DMS153 treated with DMSO at 0.1 percent for 48 hours (cell line): ENCODE data around the gene ZNF813.

Experiments
- DNase-seq: peaks from one replicate; lab custom pipeline; 2025; ENCODE audit not compliant: unreplicated experiment; lab: John Stamatoyannopoulos, UW

Gene ZNF813

DNA sequence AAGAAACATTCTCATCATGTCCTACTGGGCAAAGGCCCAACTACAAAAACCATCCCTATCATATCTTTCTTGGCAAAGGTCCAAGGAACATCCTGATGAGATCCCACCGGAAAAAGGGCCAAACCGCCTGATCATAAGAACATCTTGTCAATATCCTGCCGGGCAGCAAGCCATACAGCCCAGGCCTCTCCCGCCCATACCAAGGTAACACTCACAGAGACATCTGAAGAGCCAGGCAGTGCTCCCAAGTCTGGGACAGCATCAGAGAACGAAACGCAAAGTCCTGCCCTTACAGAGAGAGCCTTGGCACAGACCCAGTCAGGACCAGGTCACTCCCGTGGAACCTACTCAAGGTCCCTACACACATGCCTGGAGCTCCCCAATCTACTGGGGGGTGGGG, 51.9 kb downstream of the ZNF813 start:
- no peak for DNase-seq

DNA sequence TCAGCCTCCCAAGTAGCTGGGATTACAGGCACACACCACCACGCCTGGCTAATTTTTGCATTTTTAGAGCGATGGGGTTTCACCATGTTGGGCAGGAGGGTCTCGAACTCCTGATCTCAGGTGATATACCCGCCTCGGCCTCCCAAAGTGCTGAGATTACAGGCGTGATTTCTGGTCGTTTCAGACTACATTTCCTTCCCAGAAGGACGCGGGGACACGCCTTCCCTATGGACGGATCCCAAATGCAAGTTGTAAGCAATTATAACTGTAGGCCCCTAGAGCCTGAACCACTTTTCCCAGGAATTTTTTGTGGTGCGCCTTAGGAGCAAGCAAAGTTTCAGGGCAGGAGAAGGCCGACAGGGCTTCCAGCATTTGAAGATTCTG, 52.6 kb downstream of the ZNF813 start:
- DNase-seq = no peak

DNA sequence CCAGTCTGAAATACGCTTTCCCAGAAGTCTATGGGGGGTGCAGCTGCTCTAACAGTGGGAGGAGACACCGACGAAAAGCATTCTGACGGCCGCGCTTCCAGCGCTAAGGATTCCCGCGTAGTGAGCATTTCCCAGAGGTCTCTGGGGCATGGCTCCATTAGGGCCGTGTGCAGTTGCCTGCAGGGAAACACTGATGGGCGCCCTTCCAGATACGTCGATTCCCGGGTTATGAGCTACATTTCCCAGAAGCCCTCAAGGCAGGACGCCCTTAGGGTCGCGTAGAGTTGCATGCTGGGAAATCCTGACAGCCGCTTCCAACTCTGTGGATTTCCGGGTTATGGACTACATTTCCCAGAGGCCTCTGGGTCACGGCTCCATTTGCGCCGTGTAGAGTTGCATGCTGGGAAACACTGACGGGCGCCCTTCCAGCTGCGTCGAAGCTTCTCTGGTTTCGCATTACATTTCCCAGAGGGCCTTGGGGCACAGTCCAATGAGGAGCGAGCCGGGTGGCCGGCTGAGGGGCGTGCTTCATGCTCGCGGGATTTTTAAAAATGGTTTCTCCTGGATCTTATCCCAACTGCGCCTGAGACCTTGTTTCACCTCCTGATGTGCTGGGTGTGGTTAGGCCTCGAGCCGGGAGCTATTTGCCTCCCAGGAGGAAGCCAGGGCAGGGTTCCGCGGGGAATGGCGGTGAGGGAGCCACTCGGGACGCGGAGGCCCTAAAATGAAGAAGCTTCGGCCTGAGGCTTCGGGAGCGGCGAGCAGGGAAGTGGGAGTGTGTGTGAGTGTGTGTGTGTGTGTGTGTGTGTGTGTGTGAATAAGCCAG, 53.2 kb downstream of the ZNF813 start:
- peak; percentile 95 for DNase-seq

DNA sequence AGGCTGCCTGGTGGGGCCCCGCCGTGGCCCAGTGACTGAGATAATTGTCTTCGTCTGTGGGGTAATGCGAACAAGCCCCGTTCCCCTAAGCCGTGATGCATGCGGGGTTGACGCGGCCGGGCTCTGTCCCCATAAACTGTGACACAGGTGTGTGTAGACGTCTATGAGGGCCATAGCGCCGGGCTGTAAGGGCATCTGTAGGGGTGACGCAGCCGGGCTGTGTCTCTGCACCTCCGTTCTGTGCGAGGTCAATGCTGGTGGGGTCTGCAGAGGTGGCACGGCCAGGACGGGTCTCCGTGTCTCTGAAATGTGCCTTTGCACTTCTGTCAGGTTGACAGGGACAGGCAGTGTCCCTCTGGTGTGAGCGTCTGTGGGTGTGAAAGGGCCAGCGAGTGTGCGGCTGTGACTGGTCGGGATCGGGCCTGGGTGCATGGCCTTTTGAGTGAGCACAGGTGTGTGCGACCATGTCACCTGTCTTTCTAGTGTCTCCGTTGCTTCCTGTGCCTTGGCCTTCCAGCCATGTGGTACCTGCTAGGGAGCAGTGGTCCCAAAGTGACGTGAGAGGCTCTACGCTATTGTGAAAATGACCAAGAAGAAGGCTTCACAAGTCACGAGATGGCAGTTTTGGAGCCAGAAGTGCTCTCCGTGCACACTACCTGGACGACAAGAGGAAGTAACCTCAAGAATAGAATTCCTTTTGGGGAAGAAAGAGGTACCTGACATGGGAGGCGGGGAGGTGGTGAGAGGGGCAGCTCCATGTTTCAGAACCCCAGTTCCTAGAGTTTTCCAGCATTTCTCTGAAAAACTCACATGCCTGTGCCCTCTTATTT, 54.1 kb downstream of the ZNF813 start:
- no peak for DNase-seq

DNA sequence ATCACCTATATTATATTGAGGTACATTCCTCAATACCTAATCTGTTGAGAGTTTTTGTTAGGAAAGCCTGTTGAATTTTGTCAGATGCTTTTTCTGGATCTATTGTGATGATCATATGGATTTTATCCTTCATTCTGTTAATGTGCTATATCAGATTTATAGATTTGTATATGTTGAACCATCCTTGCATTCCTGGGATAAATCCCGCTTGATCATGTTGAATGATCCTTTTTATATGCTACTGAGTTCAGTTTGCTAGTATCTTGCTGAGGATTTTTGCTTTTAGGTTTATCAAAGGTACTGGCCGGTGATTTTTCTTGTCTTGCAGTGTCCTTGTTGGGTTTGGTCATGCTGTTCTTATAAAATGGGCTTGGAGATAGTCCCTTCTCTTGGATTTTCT, 58.4 kb downstream of the ZNF813 start:
- DNase-seq = no peak

DNA sequence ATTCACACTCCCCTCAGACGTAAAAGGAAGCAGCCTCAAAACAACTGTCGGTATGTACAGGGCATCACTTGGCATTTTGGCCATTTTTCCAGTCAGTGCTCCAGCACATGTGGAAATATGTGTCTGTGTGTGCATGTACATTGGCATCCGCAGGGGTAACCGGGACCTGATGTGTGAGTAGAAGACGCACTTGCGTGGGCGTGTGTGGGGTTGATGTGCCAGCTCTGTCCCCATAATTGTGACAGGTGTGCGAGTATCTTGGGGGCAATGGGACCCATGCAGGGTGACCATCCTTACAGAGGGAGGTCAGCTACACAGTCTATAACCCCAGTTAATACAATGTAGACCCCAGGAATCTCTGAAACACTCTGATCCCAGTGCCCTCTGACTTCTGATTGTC, 63.1 kb downstream of the ZNF813 start:
- no peak for DNase-seq

DNA sequence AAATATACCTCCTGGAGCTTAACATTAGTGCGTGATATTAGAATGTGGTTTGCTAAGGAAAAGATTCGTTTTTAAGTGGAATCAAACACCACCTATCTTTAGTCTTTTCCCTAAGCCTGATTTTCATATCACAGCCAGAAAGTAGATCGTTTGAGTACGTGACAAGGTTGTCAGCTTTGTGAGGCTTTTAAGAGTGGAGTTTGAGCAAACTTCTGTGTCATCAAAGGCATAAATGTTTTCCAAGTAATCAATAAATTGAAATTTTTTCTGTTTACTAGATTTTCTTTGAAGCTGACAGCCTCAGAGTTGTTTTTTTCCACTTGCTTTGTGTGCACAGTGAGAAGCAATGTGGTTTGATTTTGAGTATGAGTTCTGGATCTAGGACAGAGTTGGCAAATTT, 63.9 kb downstream of the ZNF813 start:
- no peak for DNase-seq

DNA sequence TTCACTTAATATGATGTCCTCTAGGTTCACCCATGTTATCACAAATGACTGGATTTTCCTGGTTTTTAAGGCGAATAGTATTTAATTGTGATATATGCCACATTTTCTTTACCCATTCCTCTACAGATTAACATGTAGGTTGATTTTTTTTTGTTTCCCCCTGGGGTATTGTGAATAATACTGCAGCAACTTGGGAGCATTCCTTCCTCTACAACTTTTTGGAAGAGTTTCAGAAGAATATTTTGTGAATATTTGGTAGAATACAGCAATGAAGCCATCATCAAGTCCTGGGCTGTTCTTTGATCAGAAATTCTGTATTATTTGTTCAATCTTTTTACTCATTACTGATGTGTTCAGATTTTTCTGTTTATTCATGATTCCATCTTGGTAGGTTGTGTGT, 64.8 kb downstream of the ZNF813 start:
- no peak for DNase-seq

DNA sequence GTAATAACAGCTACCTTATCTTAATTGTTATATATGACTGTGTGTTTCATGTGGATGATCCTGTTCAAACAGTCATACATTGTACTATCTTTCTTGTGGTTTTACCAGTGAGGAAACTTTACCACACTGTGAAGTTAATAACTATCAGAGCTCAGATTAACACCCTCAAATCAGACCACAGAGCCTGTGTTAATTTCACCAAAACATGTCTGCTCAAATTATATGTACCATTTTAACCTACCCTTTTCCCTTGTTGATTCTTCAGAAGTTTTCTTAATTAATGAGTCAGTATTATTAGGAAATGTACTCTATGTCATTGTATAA, 68.7 kb downstream of the ZNF813 start:
- DNase-seq = no peak

DNA sequence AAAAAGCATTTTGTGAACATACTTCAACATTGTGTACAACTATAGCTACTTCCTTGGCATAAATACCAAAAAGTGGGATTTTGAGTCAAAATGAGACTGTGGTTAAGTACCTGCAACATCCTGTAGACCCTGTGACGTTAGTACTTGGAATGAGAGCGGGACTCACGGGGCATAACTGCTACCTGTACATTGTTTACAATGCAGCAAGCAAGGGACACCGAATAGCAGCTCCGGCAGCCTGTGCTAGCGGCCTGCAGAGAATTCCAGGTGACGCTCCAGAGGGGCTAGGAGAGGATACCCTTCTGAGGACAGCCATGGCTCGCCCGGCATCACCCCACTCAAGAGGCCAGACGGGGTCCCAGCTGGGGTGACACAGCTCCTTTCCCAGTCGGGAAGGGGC, 69.6 kb downstream of the ZNF813 start:
- no peak for DNase-seq

DNA sequence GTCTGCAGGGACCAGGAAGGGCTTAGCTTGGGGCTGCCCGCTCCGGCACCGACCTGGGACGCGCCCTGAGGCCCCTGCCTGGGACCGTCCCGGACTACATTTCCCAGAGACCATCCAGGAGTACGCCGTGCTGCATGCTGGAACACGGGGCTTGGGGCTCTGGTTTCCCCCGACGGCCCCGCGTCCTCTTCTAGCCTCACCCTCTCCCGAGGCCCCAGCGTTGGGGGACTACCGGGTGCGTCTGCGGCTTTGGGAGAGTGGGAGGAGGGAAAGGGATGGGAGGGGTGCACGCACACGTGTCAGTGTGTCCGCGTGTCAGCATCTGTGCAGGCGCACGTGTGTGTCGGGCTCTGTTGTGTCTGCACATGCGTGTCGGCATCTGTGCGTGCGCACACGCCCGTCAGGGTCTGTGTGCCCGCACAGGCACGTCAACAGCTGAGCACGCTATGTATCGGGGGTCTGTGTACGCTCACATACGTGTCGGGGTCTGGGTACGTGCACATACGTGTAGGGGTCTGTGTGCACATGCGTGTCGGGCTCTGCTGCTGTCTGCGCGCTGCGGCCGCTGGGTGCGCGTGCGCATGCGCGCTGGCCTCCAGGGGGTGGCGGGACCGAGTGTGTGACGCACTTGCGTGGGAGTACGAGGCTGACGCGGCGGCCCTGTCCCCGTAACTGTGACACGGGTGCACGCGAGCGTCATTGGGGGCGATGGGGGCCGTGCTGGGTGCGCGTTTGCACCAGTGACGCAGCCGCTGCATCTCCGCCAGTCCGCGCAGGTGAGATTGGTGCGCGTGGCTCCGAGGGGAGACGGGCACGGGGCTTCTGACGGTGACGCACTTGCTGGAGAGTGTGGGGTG, 70.2 kb downstream of the ZNF813 start, which contains the start of gene ZNF331:
TSS of gene ZNF331 (plus strand) at position 625 of the 857 bp plus-strand sequence. CDS start 31,232 bp downstream, outside the sequence.
- DNase-seq = peak; percentile 10

DNA sequence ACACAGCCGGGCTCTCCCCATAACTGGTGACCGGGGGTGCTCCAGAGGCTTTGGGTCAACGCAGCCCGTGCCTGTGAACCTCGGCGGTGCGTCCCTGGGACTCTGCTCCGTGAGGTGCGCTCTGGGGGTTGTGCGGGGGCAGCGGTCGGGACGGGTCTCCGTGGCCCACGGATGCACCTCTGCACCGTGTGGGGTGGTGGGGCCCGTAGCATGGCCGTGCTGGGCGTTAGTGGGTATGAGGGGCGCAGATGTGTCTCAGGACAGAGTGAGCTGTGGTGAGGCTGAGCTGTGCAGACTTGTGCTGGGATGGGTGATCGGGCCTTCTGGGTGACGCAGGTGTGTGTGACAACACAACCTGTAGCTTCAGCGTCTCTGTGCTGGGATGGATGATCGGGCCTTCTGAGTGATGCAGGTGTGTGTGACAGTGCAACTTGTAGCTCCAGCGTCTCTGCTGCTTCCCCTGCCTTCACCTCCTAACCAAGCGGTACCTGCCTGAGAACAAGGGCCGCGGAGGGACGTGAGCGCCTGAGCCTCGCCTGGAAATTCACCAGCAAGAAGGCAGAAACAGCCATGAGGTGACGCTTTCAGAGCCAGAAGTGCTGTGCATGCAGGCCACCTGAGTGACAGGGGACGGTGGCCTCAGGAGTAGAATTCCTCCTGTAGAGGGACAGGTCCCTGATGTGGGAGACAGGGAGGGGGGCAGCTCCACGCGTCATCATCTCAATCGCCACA, 71.0 kb downstream of the ZNF813 start:
- no peak for DNase-seq

DNA sequence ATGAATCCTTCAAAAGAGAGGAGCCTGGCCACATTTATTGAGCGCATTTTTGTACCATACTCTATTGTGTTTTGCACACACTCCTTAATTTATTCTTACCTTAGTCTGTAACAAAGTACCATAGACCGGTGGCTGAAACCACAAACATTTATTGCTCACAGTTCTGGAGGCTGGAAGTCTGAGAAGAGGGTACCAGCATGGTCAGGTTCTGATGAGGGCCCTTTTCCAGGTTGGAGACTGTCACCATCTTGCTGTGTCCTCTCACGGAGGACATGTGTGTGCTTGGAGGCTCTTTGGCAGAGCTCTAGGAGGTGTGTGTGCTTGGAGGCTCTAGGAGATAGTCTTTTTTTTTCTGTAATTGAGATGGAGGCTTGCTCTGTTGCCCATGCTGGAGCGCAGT, 72.6 kb downstream of the ZNF813 start:
- DNase-seq = no peak

DNA sequence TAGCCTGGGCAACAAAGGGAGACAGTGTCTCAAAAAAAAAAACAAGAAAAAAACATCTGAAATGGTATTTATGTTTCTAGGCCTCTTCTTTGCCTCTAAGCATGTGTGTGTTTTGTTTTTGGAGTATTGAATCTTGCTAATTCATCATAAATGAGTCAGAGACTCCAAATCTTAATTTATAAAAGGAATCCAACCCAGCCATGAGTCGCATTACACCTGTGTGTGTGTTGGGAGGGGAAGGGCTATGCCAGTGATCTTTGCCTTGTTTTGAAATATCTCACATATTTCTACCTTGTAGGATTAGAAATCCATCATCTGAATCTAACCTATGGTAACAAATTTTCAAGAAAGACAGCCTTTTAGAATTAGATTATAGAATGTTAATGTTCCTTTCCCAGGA, 74.4 kb downstream of the ZNF813 start:
- no peak for DNase-seq

DNA sequence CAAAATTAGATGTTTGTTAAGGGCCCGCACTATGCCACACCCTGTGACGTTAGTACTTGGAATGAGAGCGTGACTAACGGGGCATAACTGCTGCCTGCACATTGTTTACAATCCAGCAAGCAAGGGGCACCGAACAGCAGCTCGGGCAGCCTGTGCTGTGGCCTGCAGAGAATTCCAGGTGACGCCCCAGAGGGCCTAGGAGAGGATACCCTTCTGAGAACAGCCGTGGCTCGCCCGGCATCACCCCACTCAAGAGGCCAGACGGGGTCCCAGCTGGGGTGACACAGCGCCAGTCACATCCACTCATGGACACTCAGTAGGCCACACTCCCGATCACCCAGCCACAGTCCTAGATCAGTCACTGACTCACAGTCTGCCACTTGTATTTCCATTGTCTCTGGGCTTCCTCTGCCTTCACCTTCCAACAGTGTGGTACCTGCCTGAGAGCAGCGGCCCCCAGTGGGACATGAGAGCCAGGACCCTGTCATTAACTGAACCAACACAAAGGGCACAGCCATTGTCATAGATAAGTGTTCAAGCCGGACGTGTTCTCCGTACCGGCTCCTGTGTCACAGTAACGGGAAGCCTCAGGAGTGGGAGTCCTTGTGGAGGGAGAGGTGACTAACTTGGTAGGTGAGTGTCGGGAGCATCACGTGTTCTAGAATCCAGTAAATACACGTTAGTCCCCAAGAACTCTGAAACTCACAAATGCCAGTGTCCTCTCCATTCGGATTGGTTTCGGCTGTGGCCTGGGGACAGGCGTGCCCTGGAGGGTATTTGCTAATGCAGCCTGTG, 77.9 kb downstream of the ZNF813 start:
- no peak for DNase-seq
